ENCODE data around the gene PDE2A. TPM values are rescaled to one million over a fixed set of nuclear protein-coding genes. Genes with fewer than 3 reads are reported as not detected.

Gene PDE2A
- total and polyA plus RNA-seq, 2 donors (not counting 1 experiment from before 2014, with no cell fraction given): 0.88 to 2.9 TPM

DNA sequence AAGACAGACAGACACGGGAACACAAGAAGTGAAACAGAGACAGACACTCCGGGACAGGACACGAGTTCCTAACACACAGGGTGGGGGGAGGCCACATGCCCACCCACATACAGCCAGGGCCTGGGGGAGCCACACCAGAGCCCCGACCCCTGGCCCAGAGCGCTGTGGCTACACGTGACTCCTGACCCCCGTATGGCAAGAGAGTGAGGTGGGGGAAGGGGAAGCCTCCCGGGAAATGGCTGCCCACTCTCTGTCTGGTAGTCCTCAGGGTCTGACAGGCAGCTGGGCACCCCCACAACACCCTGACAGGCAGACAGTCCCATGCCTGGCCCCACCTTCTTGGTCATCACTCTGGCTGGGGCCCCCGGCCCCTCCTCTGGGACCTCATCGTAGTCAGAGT lies 38.6 kb upstream of the PDE2A start:
- DNase-seq (no peak), ATAC-seq (ENCODE audit: low read depth) (no peak)
- Mint-ChIP-seq H3K27ac (no peak overlapping the region), H3K4me3 (no peak overlapping the region), H3K9me3 (ENCODE audit: insufficient read depth) (no peaks in the 10 kb centered on the region), H3K4me1 (peaks cover 18% of the 10 kb centered on the region), H3K27me3 (no peaks in the 10 kb centered on the region)
- Histone ChIP-seq H3K36me3 (replicated peaks in 1 of 2; ENCODE audit: control extremely low read depth in 1 of 2, control insufficient read depth in 1 of 2, extremely low read depth in 1 of 2, insufficient read depth in 2 of 2, low read length in 1 of 2) (peaks cover 0 to 89% of the 10 kb centered on the region in 2 experiments), H3K4me2 (replicated peaks; ENCODE audit: low read depth, low read length, poor library complexity, severe bottlenecking) (no peak overlapping the region), H3K9ac (ENCODE audit: low read length) (no peak overlapping the region), H4K20me1 (ENCODE audit: control insufficient read depth, insufficient read depth, low read length, poor library complexity, severe bottlenecking) (peaks cover 97% of the 10 kb centered on the region), H3K9me3 (ENCODE audit: control extremely low read depth in 1 of 3, control insufficient read depth in 2 of 3, insufficient read depth in 1 of 3, low read length in 2 of 3) (no peaks in the 10 kb centered on the region), H3K27me3 (replicated peaks in 1 of 4; ENCODE audit: control extremely low read depth in 1 of 4, control insufficient read depth in 3 of 4, insufficient read depth in 4 of 4, low read length in 3 of 4) (no peaks in the 10 kb centered on the region), H2AFZ (ENCODE audit: insufficient read depth, low read depth, low read length, poor library complexity, severe bottlenecking) (no peak overlapping the region), H3K4me3 (ENCODE audit: control extremely low read depth in 1 of 5, extremely low read depth in 1 of 5, insufficient read depth in 1 of 5, low read depth in 2 of 5, low read length in 4 of 5) (no peak overlapping the region), H3K79me2 (ENCODE audit: control insufficient read depth, insufficient read depth, low read length) (peaks cover 87% of the 10 kb centered on the region), H3K27ac (ENCODE audit: low read length in 2 of 2) (no peak overlapping the region), H3K4me1 (ENCODE audit: control insufficient read depth in 2 of 2, insufficient read depth in 2 of 2, low read length in 2 of 2) (peaks cover 0 to 5% of the 10 kb centered on the region in 2 donors)
- ChIA-PET POLR2A (no interaction called here), CTCF (no interaction called here)
- no peak for TF ChIP-seq EZH2 (IDR thresholded peaks at IDR 0.05; ENCODE audit: borderline replicate concordance, insufficient read depth, low read depth, low read length, poor library complexity, severe bottlenecking)
- TF ChIP-seq, protein P1, sequence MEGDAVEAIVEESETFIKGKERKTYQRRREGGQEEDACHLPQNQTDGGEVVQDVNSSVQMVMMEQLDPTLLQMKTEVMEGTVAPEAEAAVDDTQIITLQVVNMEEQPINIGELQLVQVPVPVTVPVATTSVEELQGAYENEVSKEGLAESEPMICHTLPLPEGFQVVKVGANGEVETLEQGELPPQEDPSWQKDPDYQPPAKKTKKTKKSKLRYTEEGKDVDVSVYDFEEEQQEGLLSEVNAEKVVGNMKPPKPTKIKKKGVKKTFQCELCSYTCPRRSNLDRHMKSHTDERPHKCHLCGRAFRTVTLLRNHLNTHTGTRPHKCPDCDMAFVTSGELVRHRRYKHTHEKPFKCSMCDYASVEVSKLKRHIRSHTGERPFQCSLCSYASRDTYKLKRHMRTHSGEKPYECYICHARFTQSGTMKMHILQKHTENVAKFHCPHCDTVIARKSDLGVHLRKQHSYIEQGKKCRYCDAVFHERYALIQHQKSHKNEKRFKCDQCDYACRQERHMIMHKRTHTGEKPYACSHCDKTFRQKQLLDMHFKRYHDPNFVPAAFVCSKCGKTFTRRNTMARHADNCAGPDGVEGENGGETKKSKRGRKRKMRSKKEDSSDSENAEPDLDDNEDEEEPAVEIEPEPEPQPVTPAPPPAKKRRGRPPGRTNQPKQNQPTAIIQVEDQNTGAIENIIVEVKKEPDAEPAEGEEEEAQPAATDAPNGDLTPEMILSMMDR (IDR thresholded peaks at IDR 0.05): no peak
- intact Hi-C loops (cut with micrococcal nuclease): no loop called here
- WGBS (ENCODE audit: insufficient coverage): 95% methylated on average over 6 of the region's 10 CpGs

DNA sequence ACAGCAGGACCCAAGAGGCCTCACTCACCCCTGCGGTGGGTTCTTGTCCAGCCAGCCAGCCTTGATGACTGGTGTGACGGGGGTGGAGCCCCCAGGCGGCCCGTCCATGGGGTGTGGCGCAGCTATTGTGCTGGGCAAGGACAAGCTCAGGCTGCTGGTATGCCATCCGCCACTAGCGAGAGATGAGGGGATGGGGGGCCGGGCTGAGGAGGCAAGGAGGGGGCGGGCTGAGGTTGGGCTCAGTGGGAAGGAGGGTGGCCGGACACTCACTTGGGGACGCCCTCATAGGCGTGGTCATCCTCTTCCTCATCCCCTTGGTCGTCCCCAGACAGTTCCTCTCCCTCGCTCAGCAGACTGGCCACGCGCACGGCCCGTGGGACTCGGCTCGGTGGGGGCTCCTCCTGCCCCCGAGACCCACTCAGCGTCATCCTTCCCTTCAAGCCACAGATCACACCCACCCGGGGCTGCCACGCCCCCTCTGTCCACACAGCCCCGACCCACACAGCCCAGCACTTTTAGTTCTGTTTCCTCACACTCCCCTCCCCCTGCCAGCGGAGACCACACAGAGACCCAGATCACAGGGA lies 38.0 kb upstream of the PDE2A start:
- 91% methylated on average over 21 of the region's 26 CpGs for WGBS (ENCODE audit: insufficient coverage)
- Histone ChIP-seq H2AFZ (ENCODE audit: insufficient read depth, low read depth, low read length, poor library complexity, severe bottlenecking) (no peak overlapping the region), H3K4me1 (ENCODE audit: control insufficient read depth in 2 of 2, insufficient read depth in 2 of 2, low read length in 2 of 2) (peaks cover 0 to 5% of the 10 kb centered on the region in 2 donors), H3K9me3 (ENCODE audit: control extremely low read depth in 1 of 3, control insufficient read depth in 2 of 3, insufficient read depth in 1 of 3, low read length in 2 of 3) (no peaks in the 10 kb centered on the region), H3K4me2 (replicated peaks; ENCODE audit: low read depth, low read length, poor library complexity, severe bottlenecking) (no peak overlapping the region), H4K20me1 (ENCODE audit: control insufficient read depth, insufficient read depth, low read length, poor library complexity, severe bottlenecking) (peaks cover 97% of the 10 kb centered on the region), H3K4me3 (ENCODE audit: control extremely low read depth in 1 of 5, extremely low read depth in 1 of 5, insufficient read depth in 1 of 5, low read depth in 2 of 5, low read length in 4 of 5) (no peak overlapping the region), H3K27ac (ENCODE audit: low read length in 2 of 2) (no peak overlapping the region), H3K27me3 (replicated peaks in 1 of 4; ENCODE audit: control extremely low read depth in 1 of 4, control insufficient read depth in 3 of 4, insufficient read depth in 4 of 4, low read length in 3 of 4) (no peaks in the 10 kb centered on the region), H3K79me2 (ENCODE audit: control insufficient read depth, insufficient read depth, low read length) (peaks cover 87% of the 10 kb centered on the region), H3K36me3 (replicated peaks in 1 of 2; ENCODE audit: control extremely low read depth in 1 of 2, control insufficient read depth in 1 of 2, extremely low read depth in 1 of 2, insufficient read depth in 2 of 2, low read length in 1 of 2) (peaks cover 2 to 89% of the 10 kb centered on the region in 2 experiments), H3K9ac (ENCODE audit: low read length) (no peak overlapping the region)
- intact Hi-C loops (cut with micrococcal nuclease): no loop called here
- TF ChIP-seq, protein P1 (IDR thresholded peaks at IDR 0.05): no peak
- no peak for TF ChIP-seq EZH2 (IDR thresholded peaks at IDR 0.05; ENCODE audit: borderline replicate concordance, insufficient read depth, low read depth, low read length, poor library complexity, severe bottlenecking)
- ATAC-seq (ENCODE audit: low read depth) (no peak), DNase-seq (no peak)
- ChIA-PET POLR2A (no interaction called here), CTCF (no interaction called here)
- Mint-ChIP-seq H3K4me1 (peaks cover 14% of the 10 kb centered on the region), H3K27me3 (no peaks in the 10 kb centered on the region), H3K9me3 (ENCODE audit: insufficient read depth) (no peaks in the 10 kb centered on the region), H3K4me3 (no peak overlapping the region), H3K27ac (no peak overlapping the region)

All from B cell (primary cell).